Caco-2 (cell line): ENCODE data around the gene CPAMD8. TPM values are rescaled to one million over a fixed set of nuclear protein-coding genes. Genes with fewer than 3 reads are reported as not detected.
A peak's percentile ranks its signal among the peaks of the same experiment; 100 is the strongest.

Source experiments
- BruUV-seq: library from RNA; stranded (reverse); fragments of 400-500 nt; replicated peaks from 2 replicates; lab custom pipeline; 2021; lab: Mats Ljungman, UMichigan
- CTCF ChIA-PET: fragments of 300-600 bp; sonication (Branson Sonifier 250); formaldehyde crosslinking; loops from one replicate; lab custom pipeline; 2022; ENCODE audit warnings: antibody characterized with exemption; lab: Charles Lee
- POLR2A ChIA-PET: fragments of 300-600 bp; sonication (Branson Sonifier 250); formaldehyde crosslinking; loops from one replicate; lab custom pipeline; 2022; ENCODE audit warnings: antibody characterized with exemption; lab: Charles Lee
- DNase-seq, 2 experiments: peaks; one replicate each; pipeline versions ENCODE4 v3.0.0 to v3.0.0-alpha.2; 2020 to 2022
- H3K27me3 ChIP-seq: replicated peaks from 2 replicates; pipeline ENCODE4 v1.6.0; 2011; ENCODE audit warnings: low read length; ENCODE audit not compliant: control insufficient read depth, insufficient read depth
- H3K36me3 ChIP-seq: 2 replicates; pipeline ENCODE4 v1.5.1; 2011; ENCODE audit warnings: low read length; ENCODE audit not compliant: control insufficient read depth, insufficient read depth
- H3K4me1 ChIP-seq: fragments of 250-450 bp; sonication (Bioruptor Pico); 2 replicates; pipeline ENCODE4 v1.5.1; 2020; ENCODE audit warnings: mild to moderate bottlenecking
- H3K4me3 ChIP-seq: 2 replicates; pipeline ENCODE4 v1.5.1; 2011; ENCODE audit warnings: low read depth, mild to moderate bottlenecking, control low read depth, low read length
- H3K9me3 ChIP-seq: fragments of 250-450 bp; sonication (Bioruptor Pico); 2 replicates; pipeline ENCODE4 v1.5.1; 2020; ENCODE audit warnings: mild to moderate bottlenecking, moderate library complexity
- H3K27ac Mint-ChIP-seq: one replicate; pipeline ENCODE4 v1.8.0; 2022; ENCODE audit warnings: mixed read lengths; ENCODE audit not compliant: unreplicated experiment
- H3K27me3 Mint-ChIP-seq: one replicate; pipeline ENCODE4 v1.8.0; 2022; ENCODE audit warnings: mixed read lengths; ENCODE audit not compliant: insufficient read depth, unreplicated experiment
- H3K36me3 Mint-ChIP-seq: one replicate; pipeline ENCODE4 v1.8.0; 2022; ENCODE audit warnings: mild to moderate bottlenecking, mixed read lengths; ENCODE audit not compliant: insufficient read depth, unreplicated experiment
- H3K4me1 Mint-ChIP-seq: one replicate; pipeline ENCODE4 v1.8.0; 2022; ENCODE audit warnings: low read depth, mixed read lengths; ENCODE audit not compliant: unreplicated experiment
- H3K4me3 Mint-ChIP-seq: one replicate; pipeline ENCODE4 v1.8.0; 2022; ENCODE audit warnings: mild to moderate bottlenecking, moderate library complexity, mixed read lengths; ENCODE audit not compliant: unreplicated experiment
- H3K9me3 Mint-ChIP-seq: one replicate; pipeline ENCODE4 v1.8.0; 2022; ENCODE audit warnings: mixed read lengths; ENCODE audit not compliant: unreplicated experiment
- CTCF ChIP-seq, 2 experiments: fragments of 200-600 bp in 1 of 2; IDR thresholded peaks; 1 replicate in 1 of 2; 2 replicates in 1 of 2; pipeline versions ENCODE4 v1.5.1 to v1.8.0; 2011 to 2022; ENCODE audit warnings: antibody characterized with exemption in 1 of 2, control low read depth in 1 of 2, inconsistent platforms in 1 of 2, low read depth in 1 of 2, low read length in 1 of 2, mild to moderate bottlenecking in 1 of 2, moderate library complexity in 1 of 2; ENCODE audit not compliant: insufficient read depth in 1 of 2, severe bottlenecking in 1 of 2, unreplicated experiment in 1 of 2
- intact Hi-C: fragments of 100-400 bp; cut with micrococcal nuclease; formaldehyde crosslinking; loops from one replicate; pipeline ENCODE4 v1.10.0; 2022; ENCODE audit not compliant: unreplicated experiment
- total RNA-seq: library from RNA; stranded (reverse); gene quantifications from 2 replicates; pipeline ENCODE4 v1.2.3, GENCODE V29; 2022

Gene CPAMD8
- total RNA-seq, 1 experiment from 2014 or later: 1.1 TPM

GRCh38 chr19:16886305-16886880 lies 140.2 kb downstream of the CPAMD8 start:
- Mint-ChIP-seq H3K36me3 (no peaks in the 10 kb centered on the region), H3K27me3 (no peaks in the 10 kb centered on the region), H3K27ac (no peak overlapping the region), H3K9me3 (peaks cover 11% of the 10 kb centered on the region), H3K4me3 (no peak overlapping the region), H3K4me1 (no peaks in the 10 kb centered on the region)
- intact Hi-C loops: no loop called here
- Histone ChIP-seq H3K36me3 (no peaks in the 10 kb centered on the region), H3K27me3 (no peaks in the 10 kb centered on the region), H3K4me1 (no peaks in the 10 kb centered on the region), H3K9me3 (peaks cover 12% of the 10 kb centered on the region), H3K4me3 (no peak overlapping the region)
- ChIA-PET CTCF (interaction anchor here (0.5 kb wide), 1 partner anchor 83 kb away, joined by 3 read pairs; no protein-coding TSS in a partner anchor), POLR2A (no interaction called here)
- no TSS peak for BruUV-seq
- TF ChIP-seq CTCF (IDR thresholded peaks at IDR 0.05; ENCODE audit: insufficient read depth in 1 of 2, low read depth in 1 of 2, low read length in 1 of 2, severe bottlenecking in 1 of 2, unreplicated experiment in 1 of 2): no peak
- DNase-seq: peak; percentile 34 to 57

- no peaks in the 10 kb centered on the region for H3K4me1 Mint-ChIP-seq
- H3K27me3 Mint-ChIP-seq: no peaks in the 10 kb centered on the region
- ChIA-PET POLR2A (no interaction called here), CTCF (no interaction called here)
- H3K4me3 Mint-ChIP-seq: no peak overlapping the region
- no peaks in the 10 kb centered on the region for H3K27me3 ChIP-seq
- H3K9me3 Mint-ChIP-seq: peaks cover 18% of the 10 kb centered on the region
- peaks cover 9% of the 10 kb centered on the region for H3K36me3 Mint-ChIP-seq
- no peaks in the 10 kb centered on the region for H3K4me1 ChIP-seq
- no peak overlapping the region for H3K4me3 ChIP-seq
- peaks cover 17% of the 10 kb centered on the region for H3K9me3 ChIP-seq
- H3K27ac Mint-ChIP-seq: no peak overlapping the region
- TF ChIP-seq CTCF (IDR thresholded peaks at IDR 0.05; ENCODE audit: insufficient read depth in 1 of 2, low read depth in 1 of 2, low read length in 1 of 2, severe bottlenecking in 1 of 2, unreplicated experiment in 1 of 2): no peak
- BruUV-seq: no TSS peak
- intact Hi-C loops: no loop called here
- no peak for DNase-seq
- H3K36me3 ChIP-seq: no peaks in the 10 kb centered on the region
Measured at GRCh38 chr19:16885166-16885565, 141.4 kb downstream of the CPAMD8 start.

- H3K9me3 ChIP-seq: peaks cover 17% of the 10 kb centered on the region
- H3K36me3 ChIP-seq: no peaks in the 10 kb centered on the region
- H3K4me3 ChIP-seq: no peak overlapping the region
- Mint-ChIP-seq H3K4me3 (no peak overlapping the region), H3K9me3 (peaks cover 20% of the 10 kb centered on the region), H3K27ac (no peak overlapping the region), H3K27me3 (no peaks in the 10 kb centered on the region), H3K36me3 (peaks cover 19% of the 10 kb centered on the region), H3K4me1 (no peaks in the 10 kb centered on the region)
- no TSS peak for BruUV-seq
- H3K4me1 ChIP-seq: no peaks in the 10 kb centered on the region
- H3K27me3 ChIP-seq: no peaks in the 10 kb centered on the region
- CTCF ChIA-PET: no interaction called here
- no peak for DNase-seq
- POLR2A ChIA-PET: no interaction called here
- no peak for TF ChIP-seq CTCF (IDR thresholded peaks at IDR 0.05; ENCODE audit: insufficient read depth in 1 of 2, low read depth in 1 of 2, low read length in 1 of 2, severe bottlenecking in 1 of 2, unreplicated experiment in 1 of 2)
- intact Hi-C loops: no loop called here
Measured at GRCh38 chr19:16883522-16883921, 143.1 kb downstream of the CPAMD8 start.
